NCI-H748 treated with DMSO at 0.1 percent for 48 hours (cell line): ENCODE measurements around the gene CABP1.

Experiments used
- DNase-seq: peaks from one replicate; lab custom pipeline; 2025; lab: John Stamatoyannopoulos, UW

The CABP1 gene

GRCh38 chr12:120631097-120631496 lies 9.3 kb upstream of the CABP1 start:
- no peak for DNase-seq

DNA sequence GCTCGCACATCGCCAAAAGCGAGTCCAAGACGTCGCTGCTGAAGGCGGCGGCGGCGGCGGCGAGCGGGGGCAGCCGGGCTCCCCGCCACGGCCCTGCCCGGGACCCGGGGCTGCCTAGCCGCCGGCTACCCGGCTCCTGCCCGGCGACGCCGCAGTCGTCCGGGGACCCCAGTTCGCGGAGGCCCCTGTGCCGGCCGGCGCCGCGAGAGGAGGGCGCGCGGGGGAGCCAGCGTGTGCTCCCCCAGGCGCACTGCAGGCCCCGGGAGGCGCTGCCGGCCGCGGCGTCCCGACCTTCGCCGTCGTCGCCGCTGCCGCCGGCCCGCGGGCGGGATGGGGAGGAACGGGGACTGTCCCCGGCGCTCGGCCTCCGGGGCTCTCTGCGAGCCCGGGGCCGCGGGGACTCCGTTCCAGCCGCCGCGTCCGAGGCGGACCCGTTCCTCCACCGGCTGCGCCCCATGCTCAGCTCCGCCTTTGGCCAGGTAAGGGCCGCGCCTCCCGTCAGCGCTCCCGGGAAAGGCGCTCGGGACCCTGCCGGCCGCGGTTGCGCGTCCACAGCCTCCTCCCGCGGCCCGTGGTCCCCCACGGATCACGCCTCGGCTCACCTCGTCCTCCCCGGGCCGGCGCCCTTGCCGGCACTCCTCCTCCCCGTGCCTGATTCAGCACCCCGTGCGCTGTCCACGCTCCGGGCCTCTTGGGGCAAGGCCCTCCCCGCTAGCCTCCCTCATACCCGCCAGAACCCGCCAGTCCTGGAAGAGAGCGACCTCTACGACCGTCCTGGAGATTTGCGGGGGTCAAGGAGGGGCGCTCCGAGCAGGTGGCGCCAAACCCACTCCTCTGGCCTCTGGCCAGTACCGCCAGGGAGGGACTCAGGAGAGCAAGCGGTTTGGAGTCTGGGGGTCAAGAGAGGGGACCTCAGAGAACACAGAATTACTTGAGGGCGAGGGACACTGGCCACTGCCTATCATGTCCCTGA lies 721 bp downstream of the CABP1 start:
- no peak for DNase-seq

GRCh38 chr12:120642121-120642520 lies 1.7 kb downstream of the CABP1 start:
- DNase-seq, result no peak

GRCh38 chr12:120642826-120643225 lies 2.4 kb downstream of the CABP1 start:
- no peak for DNase-seq

DNA sequence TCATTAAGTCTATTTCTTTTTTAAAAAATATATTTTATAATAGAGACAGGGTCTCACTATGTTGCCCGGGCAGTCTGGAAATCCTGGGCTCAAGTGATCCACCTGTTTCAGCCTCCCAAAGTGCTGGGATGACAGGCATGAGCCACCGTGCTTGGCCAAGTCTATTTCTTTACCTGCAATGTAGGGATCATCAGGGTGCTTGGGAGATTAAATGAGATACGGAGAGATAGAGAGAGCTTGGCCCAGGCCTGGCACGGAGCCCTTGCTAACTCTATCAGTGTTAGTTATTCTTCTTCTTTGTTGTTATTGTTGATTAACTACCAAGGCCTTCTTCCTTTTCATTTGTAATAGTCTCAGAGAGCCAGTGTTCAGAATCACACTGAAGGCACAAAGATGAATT lies 3.1 kb downstream of the CABP1 start:
- no peak for DNase-seq

GRCh38 chr12:120646044-120646443 lies 5.6 kb downstream of the CABP1 start:
- DNase-seq, result no peak

- no peak for DNase-seq
Observed at GRCh38 chr12:120647375-120647755, 6.9 kb downstream of the CABP1 start.

GRCh38 chr12:120649442-120650232 lies 9.2 kb downstream of the CABP1 start:
- no peak for DNase-seq

- DNase-seq, result no peak
Observed at GRCh38 chr12:120650233-120650690, 9.8 kb downstream of the CABP1 start.

DNA sequence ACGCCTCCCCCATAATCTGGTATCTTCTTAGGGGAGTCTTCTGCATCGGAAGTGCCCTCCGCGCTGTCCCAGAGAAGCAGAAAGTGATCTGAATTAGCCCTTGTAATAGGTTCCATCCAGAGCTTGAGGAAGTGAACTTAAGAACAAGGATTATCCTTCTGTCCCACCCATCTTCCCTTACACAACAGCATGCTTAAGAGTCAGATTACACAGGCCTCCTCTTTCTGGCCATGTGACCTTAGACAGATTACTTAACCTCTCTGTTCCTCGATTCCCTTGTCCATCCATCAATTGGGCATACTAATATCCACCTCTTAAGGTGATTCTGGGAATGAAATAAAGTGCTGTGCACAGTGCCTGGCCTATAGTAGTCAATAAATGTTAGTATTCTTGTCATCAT lies 11.4 kb downstream of the CABP1 start:
- no peak for DNase-seq

DNA sequence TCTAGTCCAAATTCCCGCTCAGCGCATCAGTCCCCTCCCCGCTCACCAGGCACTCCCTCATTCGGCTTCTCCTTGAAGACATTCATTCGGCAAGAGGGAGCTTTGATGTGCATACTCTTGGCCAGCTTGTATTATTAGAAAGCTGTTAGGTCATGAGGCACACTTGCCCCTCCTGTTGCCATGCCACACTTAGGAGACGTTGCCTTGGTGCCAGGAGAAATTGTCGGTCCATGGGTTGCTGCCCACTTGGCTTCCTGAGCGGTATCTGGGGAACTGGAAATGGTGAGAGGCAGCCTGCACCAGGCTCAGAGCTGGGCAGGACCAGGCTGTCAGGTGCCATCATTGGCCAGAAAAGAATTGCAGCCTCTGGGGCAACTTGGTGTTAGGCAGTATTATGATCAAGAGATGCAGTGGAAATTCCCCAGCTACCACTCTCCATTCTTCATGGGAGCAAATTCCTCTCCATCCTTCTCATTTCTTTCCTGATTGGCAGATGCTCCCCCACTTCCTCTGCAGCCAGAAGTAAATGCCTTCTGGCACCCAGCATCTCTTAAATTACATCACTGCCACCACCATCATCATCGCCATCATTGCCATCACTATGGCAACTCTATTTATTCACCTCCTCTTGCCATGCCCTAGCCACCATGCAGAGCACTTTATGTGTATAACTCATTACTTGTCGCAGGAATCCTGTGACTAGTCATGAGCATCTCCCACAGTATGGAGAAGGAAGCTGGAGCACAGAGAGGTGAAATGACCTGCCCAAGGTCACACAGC lies 12.4 kb downstream of the CABP1 start:
- no peak for DNase-seq

DNA sequence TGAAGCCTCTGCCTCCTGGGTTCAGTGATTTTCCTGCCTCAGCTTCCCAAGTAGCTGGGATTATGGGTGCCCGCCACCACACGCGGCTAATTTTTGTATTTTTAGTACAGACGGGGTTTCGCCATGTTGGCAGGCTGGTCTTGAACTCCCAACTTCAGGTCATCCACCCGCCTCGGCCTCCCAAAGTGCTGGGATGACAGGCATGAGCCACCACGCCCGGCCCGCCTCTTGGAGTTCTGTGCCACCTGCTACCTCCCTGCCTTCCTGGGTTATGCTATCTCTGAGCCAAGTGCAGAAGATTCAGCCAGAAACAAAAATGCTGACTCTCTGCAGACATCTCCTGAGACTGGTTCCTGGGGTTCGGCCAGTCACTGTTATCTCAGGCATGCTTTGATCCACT lies 13.2 kb downstream of the CABP1 start:
- DNase-seq, result no peak

DNA sequence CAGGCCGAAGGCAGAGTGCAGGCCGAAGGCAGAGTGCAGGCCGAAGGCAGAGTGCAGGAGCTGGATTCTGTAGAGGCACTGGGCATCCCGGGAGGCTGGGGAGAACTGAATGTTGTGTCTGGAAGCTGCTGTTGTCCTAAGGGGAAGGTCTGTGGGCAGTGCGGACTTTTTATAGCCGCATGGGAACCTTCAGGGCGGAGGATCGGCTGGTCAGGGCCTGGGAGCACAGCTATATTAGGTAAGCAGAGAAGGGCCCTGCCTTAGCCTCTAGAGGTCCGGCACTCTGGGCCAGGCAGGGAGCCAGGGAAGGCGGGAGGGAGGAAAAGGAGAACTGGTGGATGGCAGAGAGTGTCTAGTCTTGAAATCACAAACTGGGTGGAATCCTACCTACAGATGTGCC lies 14.2 kb downstream of the CABP1 start:
- no peak for DNase-seq

DNA sequence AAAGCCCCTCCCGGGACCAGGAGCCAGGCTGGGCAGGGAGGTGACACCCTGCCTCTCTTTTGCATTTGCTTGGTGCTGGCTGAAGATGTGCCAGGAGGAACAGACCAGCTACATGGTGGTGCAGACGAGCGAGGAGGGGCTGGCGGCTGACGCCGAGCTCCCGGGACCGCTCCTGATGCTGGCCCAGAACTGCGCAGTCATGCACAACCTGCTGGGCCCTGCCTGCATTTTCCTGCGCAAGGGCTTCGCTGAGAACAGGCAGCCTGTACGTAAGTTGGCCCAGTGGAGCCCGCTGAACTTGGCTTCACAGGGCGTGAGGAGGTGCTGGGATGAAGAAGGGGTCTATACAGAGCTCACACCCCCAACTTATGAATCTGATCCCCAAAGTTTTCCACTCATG lies 15.6 kb downstream of the CABP1 start:
- DNase-seq, result no peak

DNA sequence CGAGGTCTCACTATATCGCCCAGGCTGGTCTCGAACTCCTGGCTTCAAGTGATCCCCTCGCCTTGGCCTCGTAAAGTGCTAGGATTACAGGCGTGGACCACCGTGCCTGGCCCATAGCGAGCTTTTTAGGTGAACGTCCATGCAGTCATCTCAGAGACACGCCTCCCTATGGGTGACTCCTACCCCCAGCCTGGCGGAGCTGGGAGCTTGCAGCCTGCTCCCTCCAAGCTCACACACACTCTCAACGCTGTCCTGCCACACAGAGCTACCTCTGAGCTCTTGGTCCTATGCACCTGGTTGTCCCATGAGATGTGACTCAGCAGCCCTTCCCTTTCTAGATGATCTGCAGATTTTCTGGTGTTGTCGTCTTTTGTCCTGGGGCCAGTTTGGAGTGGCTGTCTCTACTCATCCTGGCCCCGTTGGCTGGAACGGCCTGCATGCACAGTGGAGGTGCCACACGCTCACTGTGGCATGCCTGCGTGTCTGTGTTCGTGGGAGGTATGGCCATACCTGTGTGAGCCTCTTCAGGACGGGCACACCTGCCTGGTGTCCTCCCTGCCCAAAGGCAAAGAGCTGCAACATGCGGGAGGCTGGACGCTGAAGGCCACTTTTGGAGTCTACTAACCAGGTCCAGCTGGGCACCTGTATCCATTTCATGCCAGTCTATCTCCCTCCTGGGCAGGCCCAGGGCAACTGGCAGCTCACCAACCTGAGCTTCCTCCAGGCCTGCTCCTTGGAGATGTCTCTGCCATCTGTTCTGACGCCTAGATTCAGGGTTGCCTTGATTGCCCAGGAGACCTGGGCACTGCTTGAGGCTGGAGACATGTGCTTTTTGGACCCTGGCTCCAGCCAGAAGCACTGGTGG lies 18.1 kb downstream of the CABP1 start:
- DNase-seq, result no peak

DNA sequence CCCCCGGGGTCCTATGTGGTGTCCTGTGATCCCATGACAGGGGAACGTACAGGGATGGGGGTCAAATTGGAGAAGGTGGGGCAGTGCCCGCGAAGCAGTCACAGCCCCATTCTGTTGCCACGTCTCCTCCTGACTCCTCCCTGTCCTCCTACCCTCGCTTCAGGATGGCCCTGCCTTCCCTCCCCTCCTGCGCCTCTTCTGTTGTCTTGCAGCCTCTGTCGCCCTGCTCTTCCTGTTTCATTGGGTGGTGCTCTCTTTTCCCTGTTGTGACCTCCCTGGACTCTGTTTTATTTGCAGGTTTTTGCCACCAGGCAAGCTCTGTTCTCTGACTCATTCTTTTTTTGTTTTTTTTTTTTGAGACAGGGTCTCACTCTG lies 18.7 kb downstream of the CABP1 start:
- no peak for DNase-seq

GRCh38 chr12:120661432-120661831 lies 21.0 kb downstream of the CABP1 start:
- DNase-seq, result no peak

GRCh38 chr12:120662879-120663278 lies 22.5 kb downstream of the CABP1 start:
- DNase-seq, result no peak

DNA sequence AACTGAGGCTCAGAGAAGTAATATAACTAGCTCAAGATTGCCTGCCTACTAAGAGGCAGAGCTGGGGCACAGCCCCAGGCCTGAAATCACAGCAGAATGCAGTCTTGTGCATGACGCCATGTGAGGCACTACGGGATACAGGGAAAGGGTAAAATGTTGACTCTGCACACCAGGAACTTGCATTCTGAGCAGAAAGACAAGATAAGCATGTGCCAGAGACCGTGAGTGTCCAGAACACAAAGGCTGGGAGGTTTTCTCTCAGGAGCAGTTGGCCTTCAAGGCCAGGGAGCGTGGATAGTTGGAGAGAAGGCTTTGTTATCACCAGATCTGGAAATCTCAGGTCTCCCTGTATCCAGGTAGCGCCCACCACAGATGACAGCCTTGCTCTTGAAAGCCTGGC lies 23.3 kb downstream of the CABP1 start:
- DNase-seq, result no peak

DNA sequence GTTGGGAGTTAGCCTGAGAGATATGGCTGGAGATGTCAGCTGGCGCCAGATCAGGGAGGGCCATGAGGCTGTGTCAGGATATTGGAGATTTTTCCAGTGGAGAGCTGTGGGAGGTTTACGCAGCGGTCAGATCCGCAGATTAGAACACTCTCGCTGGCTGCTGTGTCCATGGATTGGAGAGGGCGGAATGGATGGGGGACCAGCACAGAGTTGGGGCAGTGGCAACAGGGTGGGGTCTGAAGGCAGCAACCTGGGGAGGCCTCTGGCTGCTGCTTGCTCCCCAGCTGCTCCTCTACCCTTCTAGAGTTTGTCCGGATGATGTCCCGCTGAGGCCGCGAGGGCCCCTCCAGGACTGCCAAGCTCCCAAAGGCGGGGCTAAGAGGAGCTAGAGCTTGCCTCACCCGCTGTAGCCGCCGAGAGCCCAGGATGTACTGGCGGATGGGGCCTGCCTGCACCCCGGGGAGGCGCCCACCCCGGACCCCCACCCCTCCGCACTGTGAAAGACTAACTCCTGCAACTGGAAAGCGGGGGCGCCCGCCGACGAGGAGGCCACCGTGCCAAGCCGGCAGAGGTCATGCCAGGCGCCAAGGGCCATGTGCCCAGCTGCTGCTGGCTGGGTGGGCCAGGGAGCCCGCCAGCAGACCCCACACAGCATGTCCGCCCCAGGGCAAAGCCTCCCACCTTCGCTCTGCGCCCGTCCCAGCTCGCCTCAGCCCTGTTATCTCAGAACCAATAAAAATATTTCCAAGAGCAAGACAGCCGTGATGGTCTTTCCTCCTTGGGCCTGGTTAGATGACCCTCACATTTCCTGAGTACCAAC lies 26.4 kb downstream of the CABP1 start:
- DNase-seq, result no peak
